Hepatocyte (in vitro differentiated cells): ENCODE results near the gene NKPD1. TPM values are rescaled to one million over a fixed set of nuclear protein-coding genes. Genes with fewer than 3 reads are reported as not detected.

ENCODE experiments used
- DNase-seq: peaks from one replicate; pipeline ENCODE4 v3.0.0-alpha.2; 2016; ENCODE audit warnings: low spot score
- H2AFZ ChIP-seq: fragments of 200-600 bp; sonication (generic); 2 replicates; pipeline ENCODE4 v1.6.0; 2016; ENCODE audit warnings: antibody characterized with exemption, mild to moderate bottlenecking
- H3K27ac ChIP-seq: fragments of 200-600 bp; sonication (generic); 2 replicates; pipeline ENCODE4 v1.5.1; 2016; ENCODE audit warnings: mild to moderate bottlenecking
- H3K27me3 ChIP-seq: fragments of 200-600 bp; sonication (generic); 2 replicates; pipeline ENCODE4 v1.6.1; 2016
- H3K36me3 ChIP-seq: fragments of 200-600 bp; sonication (generic); replicated peaks from 2 replicates; pipeline ENCODE4 v1.5.1; 2016; ENCODE audit warnings: low read depth; ENCODE audit not compliant: insufficient read depth
- H3K4me1 ChIP-seq: fragments of 200-600 bp; sonication (generic); 2 replicates; pipeline ENCODE4 v1.5.1; 2016; ENCODE audit warnings: mild to moderate bottlenecking, moderate library complexity; ENCODE audit not compliant: insufficient read depth
- H3K4me2 ChIP-seq: fragments of 200-600 bp; sonication (generic); 2 replicates; pipeline ENCODE4 v1.6.0; 2016
- H3K4me3 ChIP-seq: fragments of 200-600 bp; sonication (generic); 2 replicates; pipeline ENCODE4 v1.5.1; 2016; ENCODE audit warnings: mild to moderate bottlenecking
- H3K79me2 ChIP-seq: fragments of 200-600 bp; sonication (generic); 2 replicates; pipeline ENCODE4 v1.6.0; 2017; ENCODE audit warnings: mild to moderate bottlenecking
- H3K9me2 ChIP-seq: fragments of 200-600 bp; sonication (generic); replicated peaks from 2 replicates; pipeline ENCODE4 v1.6.0; 2017; ENCODE audit warnings: mild to moderate bottlenecking; ENCODE audit not compliant: insufficient read depth
- H3K9me3 ChIP-seq: fragments of 200-600 bp; sonication (generic); 2 replicates; pipeline ENCODE4 v1.5.1; 2016; ENCODE audit warnings: low read depth, mild to moderate bottlenecking
- H4K20me1 ChIP-seq: fragments of 200-600 bp; sonication (generic); 2 replicates; pipeline ENCODE4 v1.6.0; 2016; ENCODE audit warnings: mild to moderate bottlenecking; ENCODE audit not compliant: insufficient read depth, poor library complexity, severe bottlenecking
- CTCF ChIP-seq: fragments of 200-600 bp; sonication (generic); IDR thresholded peaks from 2 replicates; pipeline ENCODE4 v1.5.1; 2016; ENCODE audit warnings: antibody characterized with exemption, mild to moderate bottlenecking; ENCODE audit not compliant: poor library complexity
- EZH2 ChIP-seq: fragments of 200-600 bp; sonication (generic); IDR thresholded peaks from 2 replicates; pipeline ENCODE4 v1.6.1; 2016; ENCODE audit warnings: antibody characterized with exemption, mild to moderate bottlenecking, borderline replicate concordance
- EZH2phosphoT487 ChIP-seq: fragments of 200-600 bp; sonication (generic); IDR thresholded peaks from one replicate; pipeline ENCODE4 v1.6.1; 2018; ENCODE audit warnings: antibody characterized with exemption, mild to moderate bottlenecking, low read depth, moderate library complexity; ENCODE audit not compliant: unreplicated experiment, severe bottlenecking
- WGBS: methylation state at CpG from one replicate; pipeline ENCODE4 v1.1.6; 2016; ENCODE audit warnings: low lambda C conversion rate; ENCODE audit errors: missing lambda C conversion rate; 5-methylcytosine and 5-hydroxymethylcytosine counted together
- polyA plus RNA-seq: library from polyadenylated mRNA; unstranded; fragments of >200 nt; fragmentation: Nextera tagmentation; extraction: Ambion mirVana; gene quantifications from 2 replicates; pipeline ENCODE4 v1.2.1, GENCODE V29; 2016
- total RNA-seq: library from RNA; depleted of rRNA; stranded (reverse); fragments of >200 nt; gene quantifications from 2 replicates; pipeline ENCODE4 v1.2.3, GENCODE V29; 2014

NKPD1 gene
- total and polyA plus RNA-seq, 2 experiments from 2014 or later, result 0.27 to 0.50 TPM

- H3K4me2 ChIP-seq, result no peak overlapping the region
- no peak overlapping the region for H3K4me3 ChIP-seq
- TF ChIP-seq EZH2 (no peak), EZH2phosphoT487 (no peak)
- H3K79me2 ChIP-seq, result peaks cover 81% of the 10 kb centered on the region
- no peaks in the 10 kb centered on the region for H3K27me3 ChIP-seq
- H3K9me3 ChIP-seq, result no peaks in the 10 kb centered on the region
- no peak overlapping the region for H2AFZ ChIP-seq
- WGBS, result 93% methylated on average over 8 of the region's 8 CpGs
- peaks cover 42% of the 10 kb centered on the region for H4K20me1 ChIP-seq
- H3K27ac ChIP-seq, result no peak overlapping the region
- peaks cover 3% of the 10 kb centered on the region for H3K4me1 ChIP-seq
- H3K9me2 ChIP-seq, result no peaks in the 10 kb centered on the region
- no peak for DNase-seq
- no peaks in the 10 kb centered on the region for H3K36me3 ChIP-seq
Observed at GRCh38 chr19:45133661-45134060, 27.1 kb downstream of the NKPD1 start.

DNA sequence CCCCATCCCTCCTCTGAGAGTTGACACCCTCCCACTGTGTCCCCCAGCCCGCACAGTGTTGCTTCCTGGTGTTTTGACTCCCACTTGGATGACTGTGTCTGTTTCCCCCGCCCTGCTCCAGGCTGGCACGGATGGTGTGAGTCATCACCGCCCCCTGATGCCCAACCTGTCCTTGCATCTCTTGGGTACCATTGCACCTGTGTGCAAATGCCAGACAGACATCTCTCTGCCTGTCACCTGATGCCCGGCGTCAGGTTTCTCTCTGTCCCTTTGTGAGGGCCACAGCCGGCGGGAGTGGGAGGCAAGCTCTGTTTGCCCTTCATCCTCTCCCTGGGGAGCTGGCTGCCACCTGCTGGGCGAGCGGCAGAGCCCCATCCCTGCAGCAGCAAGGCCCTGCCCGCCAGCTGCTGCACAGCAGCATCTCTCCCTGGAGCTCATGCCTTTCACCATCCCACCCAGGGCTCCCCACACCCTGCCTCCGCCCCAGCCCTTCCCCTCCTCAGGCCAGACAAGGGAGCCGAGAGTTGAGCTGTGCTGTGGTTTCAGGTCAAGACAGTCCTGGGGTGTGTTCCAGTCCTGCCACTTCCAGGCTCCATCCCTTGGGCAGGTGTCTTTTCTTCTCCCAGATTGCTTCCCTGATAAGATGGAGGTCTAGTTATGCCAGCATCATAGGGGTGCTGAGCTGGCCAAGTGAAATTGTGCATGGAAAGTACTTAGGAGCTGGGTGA lies 29.7 kb downstream of the NKPD1 start:
- Histone ChIP-seq H3K4me1 (no peaks in the 10 kb centered on the region), H3K36me3 (no peaks in the 10 kb centered on the region), H3K27ac (no peak overlapping the region), H3K9me3 (no peaks in the 10 kb centered on the region), H3K9me2 (no peaks in the 10 kb centered on the region), H3K79me2 (peaks cover 84% of the 10 kb centered on the region), H3K27me3 (no peaks in the 10 kb centered on the region), H3K4me3 (no peak overlapping the region), H3K4me2 (no peak overlapping the region), H4K20me1 (peaks cover 44% of the 10 kb centered on the region), H2AFZ (no peak overlapping the region)
- TF ChIP-seq CTCF, result peak; percentile 36
- TF ChIP-seq EZH2, result no peak
- DNase-seq, result peak; percentile 62
- WGBS, result 72% methylated on average over 13 of the region's 13 CpGs

GRCh38 chr19:45130236-45130635 lies 30.5 kb downstream of the NKPD1 start:
- no peak overlapping the region for H3K4me3 ChIP-seq
- DNase-seq, result no peak
- H3K36me3 ChIP-seq, result no peaks in the 10 kb centered on the region
- H3K4me2 ChIP-seq, result no peak overlapping the region
- no peaks in the 10 kb centered on the region for H3K9me2 ChIP-seq
- no peaks in the 10 kb centered on the region for H3K4me1 ChIP-seq
- TF ChIP-seq EZH2phosphoT487, result no peak
- no peak for TF ChIP-seq EZH2
- TF ChIP-seq CTCF, result no peak
- H3K27me3 ChIP-seq, result no peaks in the 10 kb centered on the region
- H2AFZ ChIP-seq, result no peak overlapping the region
- peaks cover 51% of the 10 kb centered on the region for H4K20me1 ChIP-seq
- H3K27ac ChIP-seq, result no peak overlapping the region
- 88% methylated on average over 13 of the region's 13 CpGs for WGBS
- peaks cover 85% of the 10 kb centered on the region for H3K79me2 ChIP-seq
- H3K9me3 ChIP-seq, result no peaks in the 10 kb centered on the region

DNA sequence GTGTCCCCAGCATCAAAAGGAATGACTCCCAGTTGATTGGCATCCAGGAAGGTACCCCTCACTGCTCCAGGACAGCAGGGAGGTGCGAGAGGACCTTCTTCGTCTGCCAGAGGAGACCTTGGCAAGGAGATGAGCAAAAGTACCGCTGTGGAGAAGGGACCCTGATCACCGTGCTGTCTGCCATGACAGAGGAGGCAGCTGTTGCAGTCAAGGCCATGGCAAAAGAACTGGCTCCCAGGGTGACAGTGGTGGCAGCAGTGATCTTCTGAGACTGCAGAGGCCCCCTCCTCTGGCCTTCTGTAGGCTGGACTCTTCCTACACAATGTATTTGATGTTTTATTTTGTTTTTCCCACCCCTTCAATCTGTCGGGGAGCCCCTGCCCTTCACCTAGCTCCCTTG lies 32.0 kb downstream of the NKPD1 start:
- H4K20me1 ChIP-seq, result peaks cover 59% of the 10 kb centered on the region
- DNase-seq, result no peak
- 96% methylated on average over 5 of the region's 5 CpGs for WGBS

More for the DNA sequence above, 32.0 kb downstream of the NKPD1 start:
- H3K79me2 ChIP-seq, result peaks cover 91% of the 10 kb centered on the region
- H3K4me3 ChIP-seq, result no peak overlapping the region
- H3K36me3 ChIP-seq, result no peaks in the 10 kb centered on the region
- no peak overlapping the region for H3K27ac ChIP-seq
- no peaks in the 10 kb centered on the region for H3K4me1 ChIP-seq
- H3K27me3 ChIP-seq, result no peaks in the 10 kb centered on the region
- no peak overlapping the region for H2AFZ ChIP-seq
- H3K4me2 ChIP-seq, result no peak overlapping the region
- no peaks in the 10 kb centered on the region for H3K9me3 ChIP-seq
- H3K9me2 ChIP-seq, result no peaks in the 10 kb centered on the region
- TF ChIP-seq EZH2phosphoT487, result no peak
- TF ChIP-seq CTCF, result no peak
- no peak for TF ChIP-seq EZH2
